Measurements from ENCODE around the gene PDE3A. TPM values are rescaled to one million over a fixed set of nuclear protein-coding genes. Genes with fewer than 3 reads are reported as not detected.

Gene PDE3A
- total and polyA plus RNA-seq, 2 of the 4 experiments (the other 2 are of a cell fraction) = 0.09 to 0.18 TPM

- H2BK5ac ChIP-seq (ENCODE audit: low read depth, low read length, poor library complexity, severe bottlenecking) = no peak overlapping the region
- H3K18ac ChIP-seq (ENCODE audit: low read depth, low read length) = no peak overlapping the region
- H3K56ac ChIP-seq (ENCODE audit: extremely low read depth, insufficient read depth, low read length) = no peak overlapping the region
- no peak overlapping the region for H4K8ac ChIP-seq (ENCODE audit: low read depth in 2 of 2, low read length in 2 of 2)
- no peak overlapping the region for H2BK20ac ChIP-seq (ENCODE audit: low read depth, low read length)
- intact Hi-C loops (cut with micrococcal nuclease) = no loop called here
- no peaks in the 10 kb centered on the region for H3K9me1 ChIP-seq (ENCODE audit: insufficient read depth, low read length)
- no peaks in the 10 kb centered on the region for H3K4me1 ChIP-seq (ENCODE audit: control insufficient read depth, insufficient read depth, low read length)
- H3K4ac ChIP-seq (ENCODE audit: low read depth, low read length) = no peak overlapping the region
- H2AK5ac ChIP-seq (ENCODE audit: low read depth, low read length) = no peak overlapping the region
- H3K9ac ChIP-seq (ENCODE audit: low read depth, low read length) = no peak overlapping the region
- no TSS peak for BruUV-seq (replicated peaks)
- H3K4me2 ChIP-seq (ENCODE audit: low read depth, low read length) = no peak overlapping the region
- ChIA-PET CTCF (interaction anchor here (1.2 kb wide), 1 partner anchor 14 kb away, joined by 4 read pairs; no protein-coding TSS in a partner anchor), POLR2A (ENCODE audit: unreplicated experiment) (no interaction called here)
- no peaks in the 10 kb centered on the region for H4K20me1 ChIP-seq (ENCODE audit: insufficient read depth, low read length)
- no peak overlapping the region for H2BK120ac ChIP-seq (ENCODE audit: low read depth, low read length)
- H2AFZ ChIP-seq (replicated peaks; ENCODE audit: low read length, poor library complexity) = no peak overlapping the region
- DNase-seq = no peak
- H3K23ac ChIP-seq (ENCODE audit: low read depth, low read length) = no peak overlapping the region
- H4K91ac ChIP-seq (ENCODE audit: insufficient read depth, low read depth, low read length) = no peak overlapping the region
- WGBS, 2 experiments (ENCODE audit: extremely low coverage in 2 of 2, insufficient read length in 1 of 2) = no CpG with 5 or more reads among the region's 3 CpGs
- H3K27me3 ChIP-seq (ENCODE audit: control insufficient read depth, insufficient read depth, low read length) = no peaks in the 10 kb centered on the region
- H2BK15ac ChIP-seq (ENCODE audit: low read depth, low read length) = no peak overlapping the region
- dilution Hi-C loops (cut with HindIII; ENCODE audit: low sequenced_read_pairs, unreplicated experiment) = no loop called here
- TF ChIP-seq NFE2L2 (IDR thresholded peaks at IDR 0.05; ENCODE audit: low read depth, low read length) = no peak
- TF ChIP-seq FOS (IDR thresholded peaks at IDR 0.05; ENCODE audit: low read depth, low read length) = no peak
- TF ChIP-seq SMC3 (IDR thresholded peaks at IDR 0.05; ENCODE audit: low read depth, low read length) = no peak
- no peak for TF ChIP-seq CTCF (conservative IDR thresholded peaks at IDR 0.05; ENCODE audit: low read depth, low read length)
- TF ChIP-seq POLR2A (IDR thresholded peaks at IDR 0.05; ENCODE audit: low read depth, low read length) = no peak
- TF ChIP-seq RFX5 (IDR thresholded peaks at IDR 0.05; ENCODE audit: low read depth, low read length) = no peak
- TF ChIP-seq USF2 (IDR thresholded peaks at IDR 0.05; ENCODE audit: low read depth, low read length) = no peak
- TF ChIP-seq RAD21 (IDR thresholded peaks at IDR 0.05; ENCODE audit: low read length) = no peak
- TF ChIP-seq CEBPB (IDR thresholded peaks at IDR 0.05; ENCODE audit: low read depth, low read length) = no peak
- TF ChIP-seq MXI1 (IDR thresholded peaks at IDR 0.05; ENCODE audit: borderline replicate concordance, low read depth, low read length) = no peak
- TF ChIP-seq ELK1 (IDR thresholded peaks at IDR 0.05; ENCODE audit: borderline replicate concordance, low read depth, low read length) = no peak
- no peak for TF ChIP-seq BHLHE40 (IDR thresholded peaks at IDR 0.05; ENCODE audit: low read depth, low read length)
- TF ChIP-seq MAFK (IDR thresholded peaks at IDR 0.05; ENCODE audit: low read depth, low read length) = no peak
- TF ChIP-seq RCOR1 (IDR thresholded peaks at IDR 0.05; ENCODE audit: insufficient replicate concordance, low read length) = no peak
- no peak for TF ChIP-seq MAZ (IDR thresholded peaks at IDR 0.05; ENCODE audit: borderline replicate concordance, low read depth, low read length)
- no peak overlapping the region for H4K5ac ChIP-seq (ENCODE audit: low read depth, low read length)
- ATAC-seq (ENCODE audit: low read depth) = no peak
- no peak overlapping the region for H3K27ac ChIP-seq (ENCODE audit: insufficient read depth, low read length)
- no peaks in the 10 kb centered on the region for H3K79me1 ChIP-seq (ENCODE audit: low read depth in 1 of 2, low read length in 2 of 2)
- no peaks in the 10 kb centered on the region for H3K36me3 ChIP-seq (ENCODE audit: control insufficient read depth, insufficient read depth, low read length)
- no peak overlapping the region for H2AK9ac ChIP-seq (replicated peaks; ENCODE audit: low read depth, low read length, poor library complexity)
- in situ Hi-C loops (cut with MboI; ENCODE audit: low sequenced_read_pairs) = no loop called here
- H3K14ac ChIP-seq (replicated peaks; ENCODE audit: low read depth, low read length) = no peak overlapping the region
- no peaks in the 10 kb centered on the region for H3K9me3 ChIP-seq (ENCODE audit: control insufficient read depth, insufficient read depth, low read length)
- no peak overlapping the region for H3K4me3 ChIP-seq (ENCODE audit: insufficient read depth, low read depth, low read length)
These were observed 219.7 kb downstream of the PDE3A start for GRCh38 chr12:20588042-20588441.

Measured in IMR-90 (cell line).